ENCODE data around the gene MELTF.

The MELTF gene

GRCh38 chr3:196975349-196975748, 54.3 kb downstream of the MELTF start:
- DNase-seq (ENCODE audit: low read depth) = no peak
- no peak for TF ChIP-seq CTCF (conservative IDR thresholded peaks at IDR 0.05; ENCODE audit: control insufficient read depth, insufficient read depth, low read depth, low read length)
- no peak overlapping the region for H3K4me3 ChIP-seq (ENCODE audit: control insufficient read depth, low read depth, low read length)

- DNase-seq (ENCODE audit: low read depth) = no peak
- TF ChIP-seq CTCF (conservative IDR thresholded peaks at IDR 0.05; ENCODE audit: control insufficient read depth, insufficient read depth, low read depth, low read length) = no peak
- H3K4me3 ChIP-seq (ENCODE audit: control insufficient read depth, low read depth, low read length) = no peak overlapping the region
These were observed 55.0 kb downstream of the MELTF start for GRCh38 chr3:196974661-196975060.

GRCh38 chr3:196971094-196971698, 58.4 kb downstream of the MELTF start:
- H3K4me3 ChIP-seq (ENCODE audit: control insufficient read depth, low read depth, low read length) = no peak overlapping the region
- no peak for DNase-seq (ENCODE audit: low read depth)
- no peak for TF ChIP-seq CTCF (conservative IDR thresholded peaks at IDR 0.05; ENCODE audit: control insufficient read depth, insufficient read depth, low read depth, low read length)

- no peak for DNase-seq (ENCODE audit: low read depth)
- no peak for TF ChIP-seq CTCF (conservative IDR thresholded peaks at IDR 0.05; ENCODE audit: control insufficient read depth, insufficient read depth, low read depth, low read length)
- H3K4me3 ChIP-seq (ENCODE audit: control insufficient read depth, low read depth, low read length) = no peak overlapping the region
These were observed 59.0 kb downstream of the MELTF start for GRCh38 chr3:196970547-196971093.

GRCh38 chr3:196969660-196970546, 59.7 kb downstream of the MELTF start:
- peak overlapping the region; percentile 53 for H3K4me3 ChIP-seq (ENCODE audit: control insufficient read depth, low read depth, low read length)
- DNase-seq (ENCODE audit: low read depth) = peak; percentile 32
- no peak for TF ChIP-seq CTCF (conservative IDR thresholded peaks at IDR 0.05; ENCODE audit: control insufficient read depth, insufficient read depth, low read depth, low read length)

GRCh38 chr3:196969134-196969659, 60.4 kb downstream of the MELTF start:
- TF ChIP-seq CTCF (conservative IDR thresholded peaks at IDR 0.05; ENCODE audit: control insufficient read depth, insufficient read depth, low read depth, low read length) = no peak

More at GRCh38 chr3:196969134-196969659, 60.4 kb downstream of the MELTF start:
- H3K4me3 ChIP-seq (ENCODE audit: control insufficient read depth, low read depth, low read length) = peak overlapping the region; percentile 53
- peak; percentile 19 for DNase-seq (ENCODE audit: low read depth)

Data from fibroblast of mammary gland (primary cell).